Measurements from ENCODE around the gene DRAP1.
A peak's percentile ranks its signal among the peaks of the same experiment; 100 is the strongest.

The DRAP1 gene

DNA sequence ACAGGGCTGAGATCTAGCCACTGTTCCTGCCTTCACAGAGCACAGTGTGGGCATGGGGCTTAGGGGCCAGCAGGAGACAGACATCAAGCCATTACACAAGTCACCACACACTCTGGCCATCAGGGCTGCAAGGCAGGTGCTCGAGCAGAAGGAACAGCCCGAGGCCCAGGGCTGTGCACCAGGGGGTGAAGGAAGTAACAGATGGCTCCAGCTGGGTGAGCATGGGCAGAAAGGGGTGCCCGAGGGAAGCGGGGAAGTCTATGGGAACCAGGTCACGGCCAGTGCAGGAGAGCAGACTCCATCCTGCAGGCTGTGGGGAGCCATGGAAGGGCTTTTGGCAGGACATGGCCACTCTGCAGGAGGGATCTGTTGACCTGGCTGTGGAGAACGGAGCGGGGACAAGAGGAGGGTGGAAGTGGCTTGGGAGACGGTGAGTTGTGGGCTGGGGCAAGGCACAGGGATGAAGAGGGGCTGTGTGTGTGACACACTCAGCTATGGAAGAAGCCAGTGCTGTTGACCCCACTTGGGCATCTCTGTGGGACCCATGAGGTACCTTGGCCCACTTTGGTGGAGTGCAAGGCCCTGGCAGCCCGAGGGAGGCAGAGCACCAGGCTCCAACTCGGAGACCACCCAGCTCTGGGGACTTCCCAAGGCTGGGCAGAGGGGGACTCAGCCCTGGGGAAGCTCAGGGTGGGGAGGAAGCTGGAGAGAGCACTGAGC lies 4.0 kb upstream of the DRAP1 start:
- peak overlapping the region; percentile 13 for H3K4me3 ChIP-seq (ENCODE audit: low read depth, low read length)
- TF ChIP-seq, protein P1, sequence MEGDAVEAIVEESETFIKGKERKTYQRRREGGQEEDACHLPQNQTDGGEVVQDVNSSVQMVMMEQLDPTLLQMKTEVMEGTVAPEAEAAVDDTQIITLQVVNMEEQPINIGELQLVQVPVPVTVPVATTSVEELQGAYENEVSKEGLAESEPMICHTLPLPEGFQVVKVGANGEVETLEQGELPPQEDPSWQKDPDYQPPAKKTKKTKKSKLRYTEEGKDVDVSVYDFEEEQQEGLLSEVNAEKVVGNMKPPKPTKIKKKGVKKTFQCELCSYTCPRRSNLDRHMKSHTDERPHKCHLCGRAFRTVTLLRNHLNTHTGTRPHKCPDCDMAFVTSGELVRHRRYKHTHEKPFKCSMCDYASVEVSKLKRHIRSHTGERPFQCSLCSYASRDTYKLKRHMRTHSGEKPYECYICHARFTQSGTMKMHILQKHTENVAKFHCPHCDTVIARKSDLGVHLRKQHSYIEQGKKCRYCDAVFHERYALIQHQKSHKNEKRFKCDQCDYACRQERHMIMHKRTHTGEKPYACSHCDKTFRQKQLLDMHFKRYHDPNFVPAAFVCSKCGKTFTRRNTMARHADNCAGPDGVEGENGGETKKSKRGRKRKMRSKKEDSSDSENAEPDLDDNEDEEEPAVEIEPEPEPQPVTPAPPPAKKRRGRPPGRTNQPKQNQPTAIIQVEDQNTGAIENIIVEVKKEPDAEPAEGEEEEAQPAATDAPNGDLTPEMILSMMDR (conservative IDR thresholded peaks at IDR 0.05; ENCODE audit: low read depth, low read length) = no peak
- no peak for DNase-seq (ENCODE audit: low read depth)

DNA sequence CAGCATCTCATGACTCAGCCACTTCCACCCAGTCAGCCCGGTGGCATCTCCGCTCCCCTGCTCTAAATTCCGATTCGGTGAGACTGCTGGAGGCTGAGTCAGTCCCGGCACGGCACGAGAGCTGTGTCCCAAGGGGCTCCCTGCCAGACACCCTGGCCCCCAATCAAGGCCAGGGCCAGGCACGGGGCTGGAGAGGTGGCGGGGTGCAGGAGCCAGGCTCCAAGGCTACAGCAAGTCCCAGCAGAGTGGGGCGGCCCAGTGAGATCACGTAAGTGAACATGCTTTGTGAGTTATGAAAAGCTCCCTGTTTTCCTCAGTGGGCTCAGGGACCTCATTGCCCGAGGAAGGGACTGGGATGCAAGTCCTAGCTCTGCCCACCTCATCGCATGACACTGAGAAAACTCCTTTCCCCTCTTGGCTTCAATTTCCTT lies 3.4 kb upstream of the DRAP1 start:
- TF ChIP-seq, protein P1 (conservative IDR thresholded peaks at IDR 0.05; ENCODE audit: low read depth, low read length) = no peak
- peak; percentile 97 for DNase-seq (ENCODE audit: low read depth)
- peak overlapping the region; percentile 6 for H3K4me3 ChIP-seq (ENCODE audit: low read depth, low read length)

GRCh38 chr11:65916391-65916790 lies 2.8 kb upstream of the DRAP1 start:
- no peak for DNase-seq (ENCODE audit: low read depth)
- H3K4me3 ChIP-seq (ENCODE audit: low read depth, low read length) = no peak overlapping the region
- TF ChIP-seq, protein P1 (conservative IDR thresholded peaks at IDR 0.05; ENCODE audit: low read depth, low read length) = no peak

DNA sequence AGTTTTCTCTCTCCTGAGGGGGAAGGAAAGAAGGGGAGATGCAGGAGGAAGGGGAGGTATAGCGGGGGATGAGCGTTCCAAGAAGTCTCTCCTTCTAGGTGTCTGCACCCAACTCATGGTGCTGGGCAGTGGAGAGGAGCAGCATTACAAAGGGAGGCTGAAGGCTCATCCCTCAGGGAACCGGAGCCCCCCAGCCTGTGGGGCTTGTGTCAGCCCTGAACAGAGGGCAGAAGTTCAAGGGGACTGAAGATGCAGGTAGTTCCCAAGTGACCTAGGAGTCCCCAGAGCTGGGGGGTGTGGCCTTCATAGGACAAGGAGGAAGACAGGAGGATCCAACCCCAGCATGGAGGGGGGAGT lies 2.2 kb upstream of the DRAP1 start:
- H3K4me3 ChIP-seq (ENCODE audit: low read depth, low read length) = peak overlapping the region; percentile 88
- TF ChIP-seq, protein P1 (conservative IDR thresholded peaks at IDR 0.05; ENCODE audit: low read depth, low read length) = no peak
- no peak for DNase-seq (ENCODE audit: low read depth)

- H3K4me3 ChIP-seq (ENCODE audit: low read depth, low read length) = peak overlapping the region; percentile 88
These were observed 1.6 kb upstream of the DRAP1 start for GRCh38 chr11:65917434-65918210.

GRCh38 chr11:65918211-65919140 lies 750 bp upstream of the DRAP1 start, which contains the start of gene C11orf68:
Gene C11orf68, minus strand, starts transcription at chr11:65919062. Its CDS starts 31 bp downstream, at chr11:65919031.
- TF ChIP-seq, protein P1 (conservative IDR thresholded peaks at IDR 0.05; ENCODE audit: low read depth, low read length) = no peak
- peak; percentile 40 for DNase-seq (ENCODE audit: low read depth)
- H3K4me3 ChIP-seq (ENCODE audit: low read depth, low read length) = peak within 1 kb of the TSS; percentile 88

More at GRCh38 chr11:65917434-65918210, 1.6 kb upstream of the DRAP1 start:
- TF ChIP-seq, protein P1 (conservative IDR thresholded peaks at IDR 0.05; ENCODE audit: low read depth, low read length) = no peak
- no peak for DNase-seq (ENCODE audit: low read depth)

Data from choroid plexus epithelial cell (primary cell).